ENCODE measurements around the gene GRIK4. TPM values are rescaled to one million over a fixed set of nuclear protein-coding genes. Genes with fewer than 3 reads are reported as not detected.
A peak's percentile ranks its signal among the peaks of the same experiment; 100 is the strongest.
"Not testable (repeated sequence)": the region's sequence is repeated elsewhere in the genome, so short reads cannot be mapped to it uniquely, and the experiment has no call there.

Gene GRIK4
- total RNA-seq, 1 donor from 2014 or later: 0.06 TPM

- TF ChIP-seq CTCF (conservative IDR thresholded peaks at IDR 0.05; ENCODE audit: low read depth, low read length): no peak
These were observed 237.8 kb downstream of the GRIK4 start for GRCh38 chr11:120749395-120749794.

GRCh38 chr11:120750647-120751549 is 239.3 kb downstream of the GRIK4 start:
- no peak for DNase-seq (ENCODE audit: low read depth)
- no peak overlapping the region for H3K4me3 ChIP-seq (ENCODE audit: low read depth, low read length)
- no peak for TF ChIP-seq CTCF (conservative IDR thresholded peaks at IDR 0.05; ENCODE audit: low read depth, low read length)

More at GRCh38 chr11:120749395-120749794, 237.8 kb downstream of the GRIK4 start:
- H3K4me3 ChIP-seq (ENCODE audit: low read depth, low read length): no peak overlapping the region
- DNase-seq (ENCODE audit: low read depth): no peak

- TF ChIP-seq CTCF (conservative IDR thresholded peaks at IDR 0.05; ENCODE audit: low read depth, low read length): no peak
- no peak for DNase-seq (ENCODE audit: low read depth)
- no peak overlapping the region for H3K4me3 ChIP-seq (ENCODE audit: low read depth, low read length)
These were observed 240.0 kb downstream of the GRIK4 start for GRCh38 chr11:120751550-120751949.

- DNase-seq (ENCODE audit: low read depth): no peak
- no peak for TF ChIP-seq CTCF (conservative IDR thresholded peaks at IDR 0.05; ENCODE audit: low read depth, low read length)
- H3K4me3 ChIP-seq (ENCODE audit: low read depth, low read length): no peak overlapping the region
These were observed 241.1 kb downstream of the GRIK4 start for GRCh38 chr11:120752668-120753067.

GRCh38 chr11:120756931-120757330 is 245.4 kb downstream of the GRIK4 start:
- no peak overlapping the region for H3K4me3 ChIP-seq (ENCODE audit: low read depth, low read length)
- no peak for DNase-seq (ENCODE audit: low read depth)
- peak; percentile 42 for TF ChIP-seq CTCF (conservative IDR thresholded peaks at IDR 0.05; ENCODE audit: low read depth, low read length)

GRCh38 chr11:120759046-120759445 is 247.5 kb downstream of the GRIK4 start:
- DNase-seq (ENCODE audit: low read depth): no peak
- TF ChIP-seq CTCF (conservative IDR thresholded peaks at IDR 0.05; ENCODE audit: low read depth, low read length): no peak
- no peak overlapping the region for H3K4me3 ChIP-seq (ENCODE audit: low read depth, low read length)

- not testable (repeated sequence) for H3K4me3 ChIP-seq (ENCODE audit: low read depth, low read length)
These were observed 254.2 kb downstream of the GRIK4 start for GRCh38 chr11:120765710-120766109.

More at GRCh38 chr11:120765710-120766109, 254.2 kb downstream of the GRIK4 start:
- DNase-seq (ENCODE audit: low read depth): not testable (repeated sequence)
